HL-60 (cell line): ENCODE data around the gene CD300C.

Experiments
- CTCF ChIP-seq: IDR thresholded peaks from one replicate; pipeline ENCODE4 v1.5.1; 2011; ENCODE audit warnings: low read length, control low read depth, inconsistent platforms; ENCODE audit not compliant: insufficient read depth
- TF ChIP-seq, protein P1 (sequence below): IDR thresholded peaks from 2 replicates; pipeline ENCODE4 v1.6.1; 2012; ENCODE audit warnings: low read depth; ENCODE audit not compliant: insufficient replicate concordance

DNA sequence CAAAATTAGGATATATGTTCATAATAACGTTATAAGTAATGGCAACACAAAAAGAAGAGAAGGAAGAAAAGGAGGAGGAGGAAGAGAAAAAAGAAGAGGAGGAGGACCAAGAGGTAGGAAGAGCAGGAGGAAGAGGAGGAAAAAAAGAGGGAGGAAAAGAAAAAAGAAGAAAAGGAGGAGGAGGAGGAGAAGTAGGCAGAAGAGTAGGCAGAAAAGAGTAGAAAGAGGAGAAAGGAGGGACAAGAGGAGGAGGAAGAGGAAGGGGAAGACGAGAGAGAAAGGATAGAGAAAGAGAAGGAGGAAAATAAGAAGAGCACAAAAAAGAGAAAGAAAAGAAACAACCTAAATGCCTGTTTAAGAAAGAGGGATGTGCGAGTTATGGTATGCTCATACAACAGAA, 9.0 kb downstream of the CD300C start:
- TF ChIP-seq CTCF: no peak
- TF ChIP-seq, protein P1, sequence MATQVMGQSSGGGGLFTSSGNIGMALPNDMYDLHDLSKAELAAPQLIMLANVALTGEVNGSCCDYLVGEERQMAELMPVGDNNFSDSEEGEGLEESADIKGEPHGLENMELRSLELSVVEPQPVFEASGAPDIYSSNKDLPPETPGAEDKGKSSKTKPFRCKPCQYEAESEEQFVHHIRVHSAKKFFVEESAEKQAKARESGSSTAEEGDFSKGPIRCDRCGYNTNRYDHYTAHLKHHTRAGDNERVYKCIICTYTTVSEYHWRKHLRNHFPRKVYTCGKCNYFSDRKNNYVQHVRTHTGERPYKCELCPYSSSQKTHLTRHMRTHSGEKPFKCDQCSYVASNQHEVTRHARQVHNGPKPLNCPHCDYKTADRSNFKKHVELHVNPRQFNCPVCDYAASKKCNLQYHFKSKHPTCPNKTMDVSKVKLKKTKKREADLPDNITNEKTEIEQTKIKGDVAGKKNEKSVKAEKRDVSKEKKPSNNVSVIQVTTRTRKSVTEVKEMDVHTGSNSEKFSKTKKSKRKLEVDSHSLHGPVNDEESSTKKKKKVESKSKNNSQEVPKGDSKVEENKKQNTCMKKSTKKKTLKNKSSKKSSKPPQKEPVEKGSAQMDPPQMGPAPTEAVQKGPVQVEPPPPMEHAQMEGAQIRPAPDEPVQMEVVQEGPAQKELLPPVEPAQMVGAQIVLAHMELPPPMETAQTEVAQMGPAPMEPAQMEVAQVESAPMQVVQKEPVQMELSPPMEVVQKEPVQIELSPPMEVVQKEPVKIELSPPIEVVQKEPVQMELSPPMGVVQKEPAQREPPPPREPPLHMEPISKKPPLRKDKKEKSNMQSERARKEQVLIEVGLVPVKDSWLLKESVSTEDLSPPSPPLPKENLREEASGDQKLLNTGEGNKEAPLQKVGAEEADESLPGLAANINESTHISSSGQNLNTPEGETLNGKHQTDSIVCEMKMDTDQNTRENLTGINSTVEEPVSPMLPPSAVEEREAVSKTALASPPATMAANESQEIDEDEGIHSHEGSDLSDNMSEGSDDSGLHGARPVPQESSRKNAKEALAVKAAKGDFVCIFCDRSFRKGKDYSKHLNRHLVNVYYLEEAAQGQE: no peak
